A673 (cell line): ENCODE results near the gene TAF4.

Source experiments
- CTCF ChIP-seq: fragments of 300-800, 200-600 bp; sonication (generic); conservative IDR thresholded peaks from 2 replicates; pipeline ENCODE4 v1.5.1; 2017; ENCODE audit warnings: low read depth, mild to moderate bottlenecking, antibody characterized with exemption, low read length, moderate library complexity, mixed read lengths
- EZH2 ChIP-seq: fragments of 200-600 bp; sonication (generic); IDR thresholded peaks from 2 replicates; pipeline ENCODE4 v1.6.1; 2017; ENCODE audit warnings: borderline replicate concordance, low read depth, mild to moderate bottlenecking, mixed read lengths, antibody characterized with exemption, low read length; ENCODE audit not compliant: poor library complexity, severe bottlenecking

GRCh38 chr20:61931476-61932198 is 134.0 kb downstream of the TAF4 start:
- TF ChIP-seq CTCF (no peak), EZH2 (no peak)
